Stimulated activated naive CD4-positive, alpha-beta T cell (primary cell): ENCODE results near the gene PDIK1L.

Experiments
- DNase-seq, 6 experiments: peaks; one replicate each; lab custom pipeline; 2025; lab: John Stamatoyannopoulos, UW

PDIK1L gene

DNA sequence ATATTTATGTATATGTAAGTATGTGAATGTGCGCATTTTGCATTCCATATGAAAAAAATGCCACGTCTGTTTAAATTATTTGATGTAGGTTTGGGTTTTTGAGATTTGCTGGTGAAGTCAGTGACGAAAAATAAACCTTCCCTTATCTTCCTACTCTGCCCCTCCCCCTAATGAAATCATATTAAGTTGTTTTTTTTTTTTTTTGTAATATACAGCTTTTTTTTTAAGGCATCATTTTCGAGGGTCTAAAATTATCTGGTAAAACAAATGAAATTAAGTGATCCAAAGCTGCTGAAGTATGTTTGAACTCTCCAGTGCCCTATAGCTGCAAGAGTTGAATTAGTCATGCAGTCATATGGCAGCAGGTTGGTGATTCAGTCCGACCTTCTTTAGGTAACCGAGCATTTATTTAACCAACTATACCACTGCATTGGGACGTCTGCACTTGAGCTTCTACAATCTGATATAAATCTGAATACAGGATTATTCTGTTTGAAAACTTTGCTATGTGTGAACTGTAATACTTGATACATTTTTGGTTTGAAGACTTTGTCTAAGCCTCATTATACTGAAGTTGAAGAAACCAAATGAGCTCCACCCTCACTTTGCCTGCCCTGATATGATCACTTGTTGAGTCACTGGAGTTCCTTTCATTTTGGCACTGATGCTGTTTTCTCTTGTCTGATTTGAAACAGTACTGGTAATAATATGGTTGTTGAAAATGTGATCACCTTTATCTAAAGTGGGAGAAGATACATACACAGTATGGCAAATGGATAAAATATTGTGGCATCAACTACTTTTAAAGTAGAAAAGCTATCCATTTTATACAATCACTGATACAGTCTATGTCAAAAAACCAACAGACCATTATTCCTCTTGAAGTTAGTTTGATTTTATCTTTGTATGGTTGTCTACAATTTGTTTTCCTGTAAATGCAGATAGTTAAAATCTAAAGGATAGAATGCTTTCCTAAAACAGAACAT, 11.7 kb downstream of the PDIK1L start:
- no peak for DNase-seq

DNA sequence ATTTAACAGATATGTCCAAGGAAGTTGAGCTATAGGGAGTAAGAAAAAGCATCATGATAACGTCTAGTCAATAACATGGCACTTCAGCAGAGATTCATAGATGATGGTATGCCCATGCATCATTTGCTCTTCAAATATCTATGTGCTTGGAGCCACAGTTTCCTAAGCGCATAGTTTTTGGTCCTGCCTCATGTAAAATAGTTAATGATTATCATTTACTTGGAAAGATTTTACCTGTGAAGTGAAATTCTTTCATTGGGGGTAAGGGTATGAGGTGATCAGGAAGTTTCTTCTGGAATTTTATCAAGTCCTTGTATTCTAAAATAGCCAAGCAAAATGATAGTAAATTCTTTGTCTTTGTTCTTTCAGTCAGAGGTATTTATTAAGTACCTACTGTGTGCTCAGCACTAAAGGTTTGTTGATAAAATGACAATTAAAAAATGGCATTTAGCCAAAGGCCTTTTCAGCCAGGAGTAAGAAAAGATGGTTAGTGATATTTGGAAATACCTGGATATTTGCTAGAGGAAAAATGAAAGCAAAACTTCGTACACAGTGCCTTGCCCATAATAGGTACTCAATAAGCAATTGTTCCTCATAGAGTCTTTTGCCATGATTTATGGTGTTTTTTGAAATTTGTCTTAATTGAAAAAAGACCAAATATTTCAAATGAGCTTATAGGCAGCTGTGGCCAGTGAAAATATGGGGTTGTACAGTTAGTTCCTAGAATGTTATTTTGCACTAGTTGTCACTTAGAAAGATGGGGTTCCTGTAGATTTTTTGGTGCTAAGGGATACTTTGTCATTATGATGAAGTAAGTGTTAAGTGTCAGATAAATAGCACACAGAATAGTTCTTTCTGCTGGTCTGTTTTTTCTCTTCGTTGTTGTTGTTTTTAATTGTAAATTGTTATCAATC, 13.1 kb downstream of the PDIK1L start:
- no peak for DNase-seq

DNA sequence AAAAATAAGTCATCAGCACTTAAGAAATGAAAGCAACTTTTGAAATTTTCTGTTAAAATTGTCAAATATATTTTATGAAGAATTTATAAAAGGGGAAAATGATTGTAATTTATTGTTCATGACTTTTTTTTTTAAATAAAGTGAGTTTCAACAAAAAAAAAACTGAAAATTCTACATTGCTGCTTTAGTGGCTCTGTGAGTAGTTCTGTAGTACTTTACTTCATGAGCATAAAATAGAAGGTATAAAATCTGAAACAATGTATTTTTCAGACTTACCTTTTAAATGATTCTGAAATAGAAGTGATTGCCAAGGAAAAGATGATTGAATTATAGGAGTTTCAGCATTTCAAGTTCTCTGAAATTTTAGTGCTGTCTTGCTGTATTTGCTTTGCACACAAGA, 13.8 kb downstream of the PDIK1L start:
- no peak for DNase-seq

DNA sequence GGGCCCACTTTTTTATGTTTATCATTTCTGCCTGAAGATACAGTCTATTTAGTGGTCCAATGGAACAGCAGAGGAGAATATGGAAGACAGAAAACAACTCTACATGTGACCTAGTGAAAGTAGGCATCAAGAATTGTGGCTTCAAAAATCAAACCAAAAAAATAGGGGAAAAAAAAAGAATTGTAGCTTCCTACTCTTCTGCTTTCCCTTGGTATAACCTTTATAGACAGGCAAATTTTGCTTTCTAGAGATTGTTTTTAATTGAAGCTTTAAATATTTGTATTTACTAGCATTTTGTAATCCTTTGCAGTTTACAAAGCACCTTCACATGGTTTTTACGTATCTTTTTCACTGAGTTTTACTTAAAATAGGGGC, 14.3 kb downstream of the PDIK1L start:
- DNase-seq, result no peak

DNA sequence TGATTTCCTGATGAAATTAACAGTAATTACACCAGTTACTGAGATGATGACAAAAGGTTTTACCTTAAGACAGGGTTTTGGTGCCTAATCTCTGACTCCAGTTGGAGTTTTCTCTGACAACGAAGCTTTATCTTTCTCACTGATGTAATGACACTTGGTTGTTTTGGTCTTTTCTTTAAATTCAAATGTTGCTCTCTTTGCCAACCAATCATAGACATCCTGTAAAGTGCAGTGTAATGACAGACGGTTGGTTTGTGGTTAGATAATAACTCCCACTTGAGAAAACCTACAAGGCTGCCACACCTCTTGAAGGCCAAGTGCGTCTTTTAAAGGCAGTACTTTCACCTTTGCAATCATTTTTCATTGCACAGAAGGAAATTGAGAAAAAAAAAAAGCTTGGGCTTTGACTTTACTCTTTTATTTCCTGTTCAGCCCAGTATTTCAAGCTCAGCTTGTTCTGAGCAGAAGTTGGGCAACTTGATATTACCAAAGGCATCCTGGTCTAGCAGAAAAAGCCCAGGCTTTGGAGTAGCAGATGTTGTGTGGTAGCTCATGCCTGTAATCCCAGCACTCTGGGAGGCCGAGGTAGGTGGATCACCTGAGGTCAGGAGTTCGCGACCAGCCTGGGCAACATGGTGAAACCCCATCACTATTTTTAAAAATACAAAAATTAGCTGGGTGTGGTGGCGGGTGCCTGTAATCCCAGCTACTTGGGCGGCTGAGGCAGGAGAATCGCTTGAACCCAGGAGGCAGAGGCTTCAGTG, 14.9 kb downstream of the PDIK1L start:
- peak; percentile 21 to 92 (median 68) for DNase-seq

DNA sequence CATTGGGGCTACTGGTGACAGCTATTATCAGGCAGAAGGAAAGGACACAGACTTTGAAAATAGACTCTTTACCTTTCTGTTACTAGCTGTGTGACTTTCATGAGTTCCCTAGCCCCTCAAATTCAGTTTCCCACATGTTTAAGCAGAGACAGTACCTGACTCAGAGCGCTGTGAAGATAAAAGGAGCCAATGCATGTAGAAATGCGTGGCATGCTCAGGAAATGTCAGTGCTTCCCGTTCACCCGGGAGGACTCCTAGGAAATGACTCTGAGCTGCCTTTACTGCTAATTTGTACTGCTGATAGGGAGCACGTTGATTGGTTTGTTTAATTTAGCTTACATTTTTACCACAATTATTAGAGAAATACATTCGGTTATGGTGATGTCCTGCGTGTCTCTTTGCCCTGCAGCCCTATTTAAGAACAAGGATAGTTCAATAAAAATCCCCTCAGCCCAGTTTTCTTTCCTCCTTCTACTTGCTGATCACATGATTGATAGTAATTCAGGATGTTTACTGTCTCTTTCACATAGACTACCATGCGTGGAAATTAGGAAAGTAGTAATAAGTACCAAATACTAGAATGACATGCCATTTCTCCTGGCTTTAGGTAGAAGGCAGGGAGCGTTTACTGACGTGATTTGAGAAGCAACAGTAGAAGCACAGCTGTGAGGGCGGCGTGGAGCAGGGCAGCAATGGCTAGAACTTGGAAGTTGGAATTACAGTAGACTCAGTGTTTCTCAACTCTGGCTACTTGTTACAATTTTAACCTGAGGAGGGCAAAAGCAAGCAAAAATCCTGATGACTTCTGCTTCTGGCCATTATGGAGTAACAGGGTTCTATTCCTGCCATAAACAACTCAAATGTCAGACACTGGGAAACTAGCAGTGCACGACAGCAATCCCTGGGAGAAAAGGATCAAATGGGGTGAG, 15.9 kb downstream of the PDIK1L start:
- peak in 1 of 6 experiments; percentile 13 for DNase-seq

DNA sequence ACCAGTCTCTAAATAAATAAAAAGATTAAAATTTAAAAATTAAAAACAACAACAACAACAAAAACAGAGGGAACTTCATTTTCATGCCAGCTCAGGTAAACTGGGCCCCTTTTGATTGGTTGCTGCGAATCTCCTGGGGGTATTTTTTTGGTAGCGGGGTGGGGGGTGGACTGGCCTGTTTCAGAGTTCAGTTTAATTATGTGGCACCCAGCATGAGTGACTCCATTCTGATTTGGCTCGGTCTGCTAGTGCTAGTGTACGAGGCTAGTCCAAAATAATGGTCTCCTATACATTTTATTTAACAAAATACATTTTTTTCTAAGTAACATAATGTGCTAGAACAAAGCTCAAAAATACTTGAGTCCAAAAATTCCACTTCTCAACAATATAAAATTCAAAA, 18.2 kb downstream of the PDIK1L start:
- DNase-seq, result no peak

DNA sequence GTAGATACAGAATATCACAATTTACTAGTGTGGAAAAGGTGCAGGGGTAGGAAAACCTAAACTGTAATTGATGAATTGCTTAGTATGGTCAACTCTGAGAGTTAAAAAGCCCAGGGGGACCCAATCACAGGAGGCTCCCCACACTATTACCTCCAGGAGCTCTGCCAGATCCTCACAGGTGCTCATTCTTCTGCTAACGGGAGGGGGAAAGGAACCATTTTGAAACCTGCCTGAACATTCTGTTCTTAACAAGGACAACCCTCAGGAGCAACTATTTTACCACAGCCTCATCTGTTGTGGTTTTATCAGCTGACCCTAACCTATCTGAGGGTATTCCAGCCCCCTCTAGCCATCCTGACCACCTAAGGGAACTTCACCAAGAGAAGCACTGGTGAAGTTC, 19.1 kb downstream of the PDIK1L start:
- DNase-seq, result no peak

DNA sequence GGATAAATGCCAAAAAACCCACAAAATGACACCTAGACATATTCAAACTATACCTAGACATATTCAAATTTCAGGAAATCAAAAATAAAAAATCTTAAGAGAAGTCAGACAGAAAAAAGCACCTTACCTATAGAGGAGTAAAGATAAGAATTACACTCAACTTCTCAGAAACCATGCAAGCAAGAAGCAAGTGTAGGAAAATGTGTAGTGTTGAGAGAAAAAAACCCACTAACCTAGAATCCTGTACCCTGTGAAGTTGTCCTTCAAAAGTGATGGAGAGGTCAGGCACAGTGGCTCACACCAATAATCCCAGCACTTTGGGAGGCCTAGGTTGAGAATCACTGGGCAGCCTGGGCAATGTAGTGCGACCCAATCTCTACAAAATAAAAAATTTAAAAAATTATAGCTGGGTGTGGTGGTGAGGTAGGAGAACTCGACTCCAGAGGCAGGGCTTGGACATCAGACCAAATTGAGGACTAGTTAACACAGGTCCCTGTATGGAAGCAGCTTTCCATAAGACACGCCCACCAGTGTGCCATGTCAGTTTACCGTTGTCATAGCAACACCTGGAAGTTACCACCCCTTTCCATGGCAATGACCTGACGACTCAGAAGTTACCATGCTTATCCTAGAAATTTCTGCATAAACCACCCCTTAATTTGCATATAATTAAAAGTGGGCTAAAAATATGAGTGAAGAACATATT, 20.7 kb downstream of the PDIK1L start:
- DNase-seq, result no peak

DNA sequence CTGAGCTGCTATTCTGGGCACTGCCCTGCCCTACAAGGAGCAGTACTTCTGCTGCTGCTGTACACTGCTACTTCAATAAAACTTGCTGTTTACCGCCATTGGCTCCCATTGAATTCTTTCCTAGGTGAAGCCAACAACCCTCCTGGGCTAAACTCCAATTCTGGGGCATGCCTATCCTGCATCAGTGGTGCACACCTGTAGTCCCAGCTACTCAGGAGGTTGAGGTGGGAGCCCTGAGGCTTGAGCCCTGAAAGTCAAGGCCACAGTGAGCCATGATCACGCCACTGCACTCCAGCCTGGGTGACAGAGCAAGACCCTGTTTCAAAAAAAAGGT, 21.2 kb downstream of the PDIK1L start:
- DNase-seq, result no peak

DNA sequence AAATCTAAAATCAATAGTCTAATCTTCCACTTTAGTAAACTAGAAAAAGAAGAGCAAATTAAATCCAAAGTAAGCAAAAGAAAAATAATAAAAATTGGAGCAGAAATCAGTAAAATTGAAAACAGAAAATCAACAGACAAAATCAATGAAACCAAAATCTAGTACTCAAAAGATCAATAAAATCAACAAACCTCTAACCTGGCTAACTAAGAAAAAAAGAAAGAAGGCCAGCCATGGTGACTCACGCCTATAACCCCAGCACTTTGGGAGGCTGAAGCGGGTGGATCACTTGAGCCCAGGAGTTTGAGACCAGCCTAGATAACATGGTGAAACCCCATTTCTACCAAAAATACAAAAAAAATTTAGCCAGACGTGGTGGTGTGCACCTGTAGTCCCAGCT, 22.8 kb downstream of the PDIK1L start:
- no peak for DNase-seq

DNA sequence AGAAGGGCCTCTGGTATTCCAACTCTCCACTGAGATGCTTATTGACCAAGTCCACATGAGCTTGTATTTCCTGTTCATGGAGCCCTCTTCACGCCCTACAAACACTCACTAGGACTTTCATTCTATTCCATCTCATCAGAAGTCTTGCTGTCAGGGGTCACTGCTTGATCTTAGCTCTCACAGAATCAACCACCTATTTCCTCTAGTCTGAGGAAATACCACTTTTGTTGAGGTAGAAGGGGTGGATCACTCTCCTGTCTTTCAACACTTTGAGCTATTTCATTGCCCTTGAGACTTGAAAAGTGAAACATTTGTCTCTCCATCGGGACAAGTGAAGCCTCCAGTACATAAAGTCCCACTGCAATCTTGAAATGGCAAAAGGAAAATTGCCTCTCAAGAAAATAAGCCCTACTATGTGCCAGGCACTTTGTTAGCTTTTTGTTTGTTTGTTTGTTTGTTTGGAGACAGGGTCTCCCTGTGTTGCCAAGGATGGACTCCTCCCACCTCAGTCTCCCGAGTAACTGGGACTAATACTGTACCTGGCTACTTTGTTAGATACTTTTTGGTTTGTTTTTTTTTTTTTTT, 27.4 kb downstream of the PDIK1L start:
- peak in 1 of 6 experiments; percentile 11 for DNase-seq

DNA sequence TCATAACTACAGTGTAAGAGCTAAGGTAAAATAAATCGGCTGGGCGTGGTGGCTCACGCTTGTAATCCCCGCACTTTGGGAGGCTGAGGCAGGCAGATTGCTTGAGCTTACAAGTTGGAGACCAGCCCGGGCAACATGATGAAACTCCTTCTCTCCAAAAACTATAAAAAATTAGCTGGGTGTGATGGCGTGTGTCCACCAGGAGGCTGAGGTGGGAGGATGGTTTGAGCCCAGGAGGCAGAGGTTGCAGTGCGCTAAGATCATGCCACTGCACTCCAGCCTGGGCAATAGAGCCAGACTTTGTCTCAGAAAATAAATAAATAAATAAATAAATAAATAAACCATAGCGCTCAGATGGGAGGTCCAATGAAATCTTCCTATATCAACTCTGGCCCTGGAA, 30.5 kb downstream of the PDIK1L start:
- no peak for DNase-seq

DNA sequence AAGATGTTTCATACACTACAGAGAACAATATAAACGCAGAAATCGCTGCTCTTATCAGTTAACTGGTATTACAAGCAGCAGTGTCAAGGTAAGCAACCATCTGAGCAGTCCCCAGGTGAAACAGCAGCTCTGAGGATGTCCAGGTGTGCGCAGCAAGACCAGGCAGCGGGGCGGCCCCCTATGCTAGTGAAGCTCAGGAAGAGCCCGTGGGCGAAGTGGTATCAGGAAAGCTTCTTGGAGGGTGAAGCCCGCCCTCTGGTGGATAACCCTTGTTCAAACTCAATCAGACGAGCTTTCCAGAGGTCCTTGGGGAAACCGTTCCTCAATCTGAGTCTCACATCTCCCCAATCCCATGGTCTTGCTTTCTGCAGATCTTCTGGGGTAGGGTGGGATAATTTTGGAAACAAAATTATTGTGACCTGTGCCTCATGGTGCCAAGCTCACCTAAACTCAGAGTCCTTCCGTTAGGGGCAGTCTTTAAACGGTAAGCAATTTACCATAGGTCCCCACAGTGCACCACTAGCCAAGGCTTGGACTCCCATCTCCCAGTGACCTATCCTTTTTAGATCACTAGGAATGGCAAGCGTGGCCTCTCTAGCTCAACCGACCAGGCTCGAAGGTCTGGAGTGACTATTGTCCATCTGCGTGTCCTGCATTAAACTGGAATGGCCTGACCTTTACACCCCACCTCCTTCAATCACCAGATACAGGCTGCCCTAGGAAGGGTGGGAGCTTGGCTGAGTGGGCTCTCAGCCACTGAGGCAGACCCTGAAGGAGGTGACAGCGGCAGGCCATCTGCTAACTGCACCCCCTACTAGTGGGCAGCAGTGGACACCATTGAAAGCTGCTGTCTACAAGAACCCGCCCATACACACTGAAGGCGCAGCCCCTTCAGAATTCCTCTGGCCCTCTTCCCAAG, 33.7 kb downstream of the PDIK1L start:
- DNase-seq, result peak; percentile 54 to 77 (median 67)

DNA sequence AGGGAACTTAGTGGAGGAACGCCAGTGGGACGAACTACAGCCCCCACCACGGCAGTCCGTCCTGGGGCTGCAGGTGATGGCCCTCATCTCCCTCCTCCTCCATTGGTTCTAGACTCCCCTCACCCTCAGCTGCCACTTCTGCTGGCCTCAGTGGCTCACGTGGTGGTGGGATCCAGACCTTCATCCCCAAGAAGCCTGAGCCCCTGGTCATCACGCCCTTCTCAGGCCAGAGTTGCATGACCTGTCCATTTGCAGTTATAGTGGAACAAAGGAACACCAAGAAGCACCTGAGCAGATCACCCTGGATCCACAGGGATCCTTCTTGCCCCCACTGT, 34.3 kb downstream of the PDIK1L start:
- no peak for DNase-seq

DNA sequence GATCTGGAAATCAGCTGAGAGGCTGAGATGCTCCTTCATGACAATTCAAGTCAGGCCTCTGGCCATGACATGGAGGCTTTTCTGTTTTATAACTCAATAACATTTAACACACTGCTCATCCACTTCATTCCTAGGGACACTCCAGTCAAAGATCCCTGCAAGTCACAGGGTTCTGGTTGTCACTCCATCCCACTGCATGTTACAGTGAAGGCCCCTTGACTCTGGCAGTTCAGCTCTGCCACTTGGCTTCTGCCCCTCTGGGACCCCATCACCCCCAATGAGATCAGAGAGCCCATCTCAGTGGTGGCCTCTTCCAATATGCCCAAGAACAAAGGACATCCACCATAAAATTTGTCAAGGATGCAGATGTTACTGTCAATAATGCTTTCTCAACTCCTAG, 37.3 kb downstream of the PDIK1L start:
- DNase-seq, result no peak

DNA sequence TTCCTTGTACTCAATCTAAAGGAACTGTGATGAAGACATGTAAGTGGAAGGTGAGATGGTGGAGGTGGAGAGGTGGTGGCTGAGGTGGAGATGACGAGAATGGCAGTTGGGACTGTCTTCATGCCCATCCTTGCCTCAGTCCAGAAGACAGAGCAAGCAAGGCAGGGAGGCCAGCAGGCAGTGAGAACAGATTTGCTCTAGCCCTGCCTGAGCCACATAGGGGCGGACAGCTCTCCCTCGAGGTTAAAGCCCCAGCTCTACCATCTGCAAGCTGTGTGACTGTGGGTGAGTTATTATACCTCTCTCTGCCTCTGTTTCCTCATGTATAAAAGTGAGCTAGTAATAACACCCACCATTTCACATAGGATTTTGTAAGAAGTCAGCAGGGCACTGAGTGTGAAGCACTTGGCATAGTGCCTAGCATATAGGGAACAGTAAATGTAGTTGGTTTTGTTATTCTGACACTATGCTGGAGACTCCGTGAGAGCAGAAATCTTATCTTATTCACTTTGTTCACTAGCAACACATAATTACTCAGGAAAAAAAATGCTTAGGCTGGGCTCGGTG, 42.4 kb downstream of the PDIK1L start:
- DNase-seq, result no peak

DNA sequence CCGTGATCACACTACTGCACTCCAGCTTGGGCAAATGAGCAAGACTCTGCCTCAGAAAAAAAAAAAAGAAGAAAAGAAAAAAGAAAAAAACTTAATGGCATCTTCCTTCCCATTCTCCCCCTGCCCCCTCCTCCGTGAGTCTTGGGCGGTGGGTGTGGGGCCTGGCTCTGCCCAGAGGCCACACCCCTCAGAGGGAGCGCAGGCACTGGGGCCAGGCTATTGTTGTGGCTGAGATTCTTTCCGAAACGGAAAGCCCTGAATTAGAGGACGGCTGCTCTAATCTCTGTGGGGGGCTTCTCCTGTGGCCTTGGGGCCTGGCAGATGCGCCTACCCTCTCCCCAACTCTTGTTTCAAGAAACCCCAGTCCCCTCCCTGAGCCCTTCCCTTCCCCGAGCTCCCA, 43.1 kb downstream of the PDIK1L start:
- DNase-seq, result no peak
